GM12891 (cell line): ENCODE results near the gene METRNL.

Experiments
- PAX5 ChIP-seq: IDR thresholded peaks from 2 replicates; pipeline ENCODE4 v1.6.1; 2011; ENCODE audit warnings: low read length, moderate library complexity, mild to moderate bottlenecking; ENCODE audit not compliant: insufficient read depth, severe bottlenecking
- POLR2A ChIP-seq: IDR thresholded peaks from 2 replicates; pipeline ENCODE4 v1.6.1; 2011; ENCODE audit warnings: low read depth, low read length, control low read depth
- POLR2AphosphoS5 ChIP-seq: IDR thresholded peaks from 2 replicates; pipeline ENCODE4 v1.6.1; 2011; ENCODE audit warnings: low read depth, low read length, control low read depth
- SPI1 ChIP-seq: IDR thresholded peaks from 2 replicates; pipeline ENCODE4 v1.6.1; 2011; ENCODE audit warnings: low read depth, low read length, control low read depth
- TAF1 ChIP-seq: IDR thresholded peaks from 2 replicates; pipeline ENCODE4 v1.6.1; 2011; ENCODE audit warnings: low read depth, low read length, control low read depth

- TF ChIP-seq POLR2A (no peak), TAF1 (no peak), POLR2AphosphoS5 (no peak), SPI1 (no peak), PAX5 (no peak)
Measured at GRCh38 chr17:83114706-83115105, 35.3 kb downstream of the METRNL start.
